HCT116 (cell line): ENCODE data around the gene PKP2. TPM values are rescaled to one million over a fixed set of nuclear protein-coding genes. Genes with fewer than 3 reads are reported as not detected.
A peak's percentile ranks its signal among the peaks of the same experiment; 100 is the strongest.

ENCODE experiments used
- ATAC-seq: fragments of 200-7000 bp; cut with Tn5 transposase; 2 replicates; pipeline ENCODE4 v1.9.1; 2020; ENCODE audit warnings: mild to moderate bottlenecking, moderate library complexity
- BruUV-seq: library from RNA; stranded (reverse); fragments of 400-500 nt; replicated peaks from 2 replicates; lab custom pipeline; 2021; lab: Mats Ljungman, UMichigan
- CTCF ChIA-PET: fragments of 300-600 bp; sonication (Branson Sonifier 250); formaldehyde crosslinking; loops from one replicate; lab custom pipeline; 2021; ENCODE audit warnings: antibody characterized with exemption; lab: Charles Lee
- POLR2A ChIA-PET: fragments of 300-600, 350-600 bp; sonication (Branson Sonifier 250); formaldehyde crosslinking; loops from one replicate; lab custom pipeline; 2021; ENCODE audit warnings: antibody characterized with exemption; lab: Charles Lee
- RAD21 ChIA-PET, 2 experiments: fragments of 300-600 bp; sonication (Branson Sonifier 250); formaldehyde crosslinking; loops; one replicate each; lab custom pipeline; 2023; ENCODE audit warnings: low total read pairs in 2 of 2; ENCODE audit not compliant: uncharacterized antibody in 2 of 2, unreplicated experiment in 2 of 2, low non-redundant PET in 1 of 2; lab: Charles Lee
- DNase-seq: peaks from one replicate; pipeline ENCODE4 v3.0.0-alpha.2; 2010; ENCODE audit warnings: low read depth, low spot score
- H2AFZ ChIP-seq: fragments of 200-600 bp; shearing (Covaris generic), sonication (generic); 2 replicates; pipeline ENCODE4 v1.6.1; 2017; ENCODE audit warnings: low read depth, mixed run types, mixed read lengths, antibody characterized with exemption, low read length; ENCODE audit not compliant: poor library complexity, severe bottlenecking
- H3K27ac ChIP-seq: 2 replicates; pipeline ENCODE4 v1.5.1; 2012; ENCODE audit warnings: low read depth, low read length
- H3K27me3 ChIP-seq: fragments of 200-600 bp; sonication (generic); 2 replicates; pipeline ENCODE4 v1.6.1; 2016; ENCODE audit warnings: mixed run types, low read length, mixed read lengths; ENCODE audit not compliant: insufficient read depth
- H3K36me3 ChIP-seq, 2 experiments: fragments of 200-500 bp in 1 of 2; fragments of 200-600 bp in 1 of 2; sonication (Bioruptor generic) in 1 of 2; sonication (generic) in 1 of 2; 2 replicates each; pipeline versions ENCODE4 v1.5.1 to v1.6.1; 2014 to 2016; ENCODE audit warnings: low read length in 2 of 2, inconsistent platforms in 1 of 2, mixed read lengths in 1 of 2, mixed run types in 1 of 2; ENCODE audit not compliant: insufficient read depth in 2 of 2, control insufficient read depth in 1 of 2
- H3K4me1 ChIP-seq, 2 experiments: fragments of 200-600 bp in 1 of 2; sonication (generic) in 1 of 2; 2 replicates each; pipeline versions ENCODE4 v1.5.1 to v1.6.1; 2012 to 2017; ENCODE audit warnings: low read length in 2 of 2, inconsistent platforms in 1 of 2, mild to moderate bottlenecking in 1 of 2, mixed read lengths in 1 of 2, mixed run types in 1 of 2, moderate library complexity in 1 of 2; ENCODE audit not compliant: insufficient read depth in 2 of 2, control insufficient read depth in 1 of 2
- H3K4me2 ChIP-seq: fragments of 200-600 bp; sonication (generic); 2 replicates; pipeline ENCODE4 v1.6.1; 2017; ENCODE audit warnings: mixed run types, low read length, mixed read lengths
- H3K4me3 ChIP-seq, 2 experiments: fragments of 200-600 bp in 1 of 2; sonication (generic) in 1 of 2; replicated peaks in 1 of 2; 2 replicates each; pipeline ENCODE4 v1.5.1; 2011 to 2016; ENCODE audit warnings: low read length in 2 of 2, control low read depth in 1 of 2, low read depth in 1 of 2, mild to moderate bottlenecking in 1 of 2, mixed read lengths in 1 of 2, mixed run types in 1 of 2
- H3K79me2 ChIP-seq: fragments of 200-600 bp; sonication (generic); 2 replicates; pipeline ENCODE4 v1.6.1; 2017; ENCODE audit warnings: mild to moderate bottlenecking, mixed run types, low read length, moderate library complexity, mixed read lengths; ENCODE audit not compliant: insufficient read depth
- H3K9ac ChIP-seq: fragments of 200-600 bp; sonication (generic); 2 replicates; pipeline ENCODE4 v1.6.1; 2016; ENCODE audit warnings: low read length, mixed read lengths
- H3K9me2 ChIP-seq: fragments of 200-600 bp; sonication (generic), shearing (Covaris generic); 2 replicates; pipeline ENCODE4 v1.6.1; 2017; ENCODE audit warnings: mixed run types, mild to moderate bottlenecking, moderate library complexity; ENCODE audit not compliant: insufficient read depth
- H3K9me3 ChIP-seq, 2 experiments: fragments of 200-500 bp in 1 of 2; fragments of 200-600 bp in 1 of 2; sonication (Bioruptor generic) in 1 of 2; sonication (generic) in 1 of 2; 2 replicates each; pipeline ENCODE4 v1.6.1; 2014 to 2017; ENCODE audit warnings: low read length in 2 of 2, mixed read lengths in 2 of 2, inconsistent platforms in 1 of 2, low read depth in 1 of 2, mild to moderate bottlenecking in 1 of 2, mixed run types in 1 of 2, moderate library complexity in 1 of 2; ENCODE audit not compliant: control insufficient read depth in 1 of 2, insufficient read depth in 1 of 2
- H4K20me1 ChIP-seq: fragments of 200-600 bp; sonication (generic), shearing (Covaris generic); 2 replicates; pipeline ENCODE4 v1.6.1; 2017; ENCODE audit warnings: mixed run types, mild to moderate bottlenecking, moderate library complexity; ENCODE audit not compliant: insufficient read depth
- CBX3 ChIP-seq: IDR thresholded peaks from 2 replicates; pipeline ENCODE4 v1.6.1; 2012; ENCODE audit warnings: low read depth
- CEBPB ChIP-seq: IDR thresholded peaks from 2 replicates; pipeline ENCODE4 v1.6.1; 2012; ENCODE audit warnings: low read depth
- ELF1 ChIP-seq: IDR thresholded peaks from 2 replicates; pipeline ENCODE4 v1.6.1; 2012; ENCODE audit warnings: low read depth, borderline replicate concordance
- EZH2phosphoT487 ChIP-seq: fragments of 200-600 bp; IDR thresholded peaks from 2 replicates; pipeline ENCODE4 v1.6.1; 2018; ENCODE audit warnings: antibody characterized with exemption, borderline replicate concordance
- JUND ChIP-seq: IDR thresholded peaks from 2 replicates; pipeline ENCODE4 v1.6.1; 2012
- MAX ChIP-seq: IDR thresholded peaks from 2 replicates; pipeline ENCODE4 v1.6.1; 2012
- POLR2A ChIP-seq: IDR thresholded peaks from 2 replicates; pipeline ENCODE4 v1.7.0; 2011; ENCODE audit warnings: borderline replicate concordance; ENCODE audit not compliant: insufficient read depth, insufficient read length; ENCODE audit errors: extremely low read depth
- SIN3A ChIP-seq: IDR thresholded peaks from 2 replicates; pipeline ENCODE4 v1.6.1; 2012; ENCODE audit warnings: low read depth
- SP1 ChIP-seq: IDR thresholded peaks from 2 replicates; pipeline ENCODE4 v1.6.1; 2012; ENCODE audit warnings: low read depth
- ZFX ChIP-seq: fragments of 450-650 bp; IDR thresholded peaks from 2 replicates; pipeline ENCODE4 v1.6.1; 2017
- intact Hi-C: fragments of 100-400 bp; cut with micrococcal nuclease; formaldehyde crosslinking; loops from 2 replicates; pipeline ENCODE4 v1.10.0; 2022
- total RNA-seq: library from RNA; stranded (reverse); gene quantifications from one replicate; pipeline ENCODE4 v1.2.1, GENCODE V29; 2021; ENCODE audit not compliant: unreplicated experiment
- TF ChIP-seq, protein P1 (sequence below): IDR thresholded peaks from 2 replicates; pipeline ENCODE4 v1.6.1; 2011; ENCODE audit warnings: mild to moderate bottlenecking, low read length, moderate library complexity; ENCODE audit not compliant: insufficient replicate concordance; ENCODE audit errors: extremely low read depth

The PKP2 gene
- total RNA-seq, 1 experiment from 2014 or later = 21.5 TPM

DNA sequence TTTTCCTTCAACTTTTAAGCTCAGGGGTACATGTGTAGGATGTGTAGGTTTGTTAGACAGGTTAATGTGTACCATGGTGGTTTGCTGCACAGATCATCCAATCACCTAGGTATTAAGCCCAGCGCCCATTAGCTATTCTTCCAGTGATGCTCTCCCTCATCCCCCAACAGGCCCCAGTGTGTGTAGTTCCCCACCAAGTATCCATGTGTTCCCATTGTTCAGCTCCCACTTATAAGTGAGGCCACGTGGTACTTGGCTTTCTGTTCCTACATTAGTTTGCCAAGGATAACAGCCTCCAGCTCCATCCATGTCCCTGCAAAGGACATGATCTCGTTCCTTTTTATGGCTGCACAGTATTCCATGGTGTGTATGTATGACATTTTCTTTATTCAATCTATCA, 92.3 kb downstream of the PKP2 start (continued):
- TF ChIP-seq POLR2A (no peak), JUND (no peak)

DNA sequence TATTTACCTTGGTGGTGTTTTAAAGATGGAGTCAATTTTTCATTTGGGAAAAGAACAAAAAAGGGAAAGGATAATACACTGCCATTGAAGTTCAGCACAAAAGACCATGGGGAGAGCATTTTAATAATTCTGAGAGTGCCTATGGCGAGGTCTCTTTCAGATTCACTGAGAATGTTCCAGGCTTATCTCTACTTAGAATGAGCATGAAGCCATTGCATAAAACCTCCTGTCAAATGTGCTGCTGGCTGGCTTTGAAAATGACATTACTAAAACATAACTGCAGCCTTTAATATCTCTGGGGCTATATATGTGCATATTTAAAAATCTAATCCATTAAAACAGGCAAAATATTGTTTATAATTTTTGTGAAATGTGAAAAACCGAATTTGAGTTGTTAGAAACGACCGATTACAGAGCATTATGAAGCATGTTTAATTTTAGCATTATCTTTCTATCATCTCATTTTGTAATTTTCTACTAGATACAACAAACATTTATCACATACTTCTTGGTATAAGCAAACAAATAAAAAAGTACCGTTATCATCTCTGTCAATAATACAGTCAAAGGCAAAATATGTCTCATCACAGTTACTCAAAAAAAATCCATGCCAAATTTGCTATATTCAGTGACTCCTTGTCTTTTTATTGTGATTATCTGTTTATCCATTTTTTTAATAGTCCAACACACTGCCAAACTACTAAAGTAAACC, 95.2 kb downstream of the PKP2 start:
- Histone ChIP-seq H3K4me2 (no peak overlapping the region), H3K36me3 (no peaks in the 10 kb centered on the region; a peak in 1 of 4 replicates)
- POLR2A ChIA-PET = no interaction called here

More for the DNA sequence above, 95.2 kb downstream of the PKP2 start:
- ChIA-PET CTCF (no interaction called here), RAD21 (no interaction called here)
- H2AFZ ChIP-seq = no peak overlapping the region
- H3K9me3 ChIP-seq = no peaks in the 10 kb centered on the region
- no peak for DNase-seq
- H3K4me3 ChIP-seq = no peak overlapping the region
- no peak overlapping the region for H3K9ac ChIP-seq
- TSS peak; percentile 26 for BruUV-seq
- intact Hi-C loops = no loop called here
- no peak for ATAC-seq
- TF ChIP-seq CBX3 = no peak
- TF ChIP-seq ZFX = no peak
- TF ChIP-seq SP1 = no peak
- no peak for TF ChIP-seq MAX
- no peak for TF ChIP-seq SIN3A
- no peak for TF ChIP-seq CEBPB
- no peak for TF ChIP-seq ELF1
- TF ChIP-seq, protein P1, sequence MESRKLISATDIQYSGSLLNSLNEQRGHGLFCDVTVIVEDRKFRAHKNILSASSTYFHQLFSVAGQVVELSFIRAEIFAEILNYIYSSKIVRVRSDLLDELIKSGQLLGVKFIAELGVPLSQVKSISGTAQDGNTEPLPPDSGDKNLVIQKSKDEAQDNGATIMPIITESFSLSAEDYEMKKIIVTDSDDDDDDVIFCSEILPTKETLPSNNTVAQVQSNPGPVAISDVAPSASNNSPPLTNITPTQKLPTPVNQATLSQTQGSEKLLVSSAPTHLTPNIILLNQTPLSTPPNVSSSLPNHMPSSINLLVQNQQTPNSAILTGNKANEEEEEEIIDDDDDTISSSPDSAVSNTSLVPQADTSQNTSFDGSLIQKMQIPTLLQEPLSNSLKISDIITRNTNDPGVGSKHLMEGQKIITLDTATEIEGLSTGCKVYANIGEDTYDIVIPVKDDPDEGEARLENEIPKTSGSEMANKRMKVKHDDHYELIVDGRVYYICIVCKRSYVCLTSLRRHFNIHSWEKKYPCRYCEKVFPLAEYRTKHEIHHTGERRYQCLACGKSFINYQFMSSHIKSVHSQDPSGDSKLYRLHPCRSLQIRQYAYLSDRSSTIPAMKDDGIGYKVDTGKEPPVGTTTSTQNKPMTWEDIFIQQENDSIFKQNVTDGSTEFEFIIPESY = no peak
- no peak for TF ChIP-seq EZH2phosphoT487
- no peaks in the 10 kb centered on the region for H4K20me1 ChIP-seq
- H3K27ac ChIP-seq = no peak overlapping the region
- H3K79me2 ChIP-seq = no peaks in the 10 kb centered on the region
- no peaks in the 10 kb centered on the region for H3K9me2 ChIP-seq
- no peaks in the 10 kb centered on the region for H3K27me3 ChIP-seq
- H3K4me1 ChIP-seq = no peaks in the 10 kb centered on the region
